ENCODE results near the gene RAMP1.

DNA sequence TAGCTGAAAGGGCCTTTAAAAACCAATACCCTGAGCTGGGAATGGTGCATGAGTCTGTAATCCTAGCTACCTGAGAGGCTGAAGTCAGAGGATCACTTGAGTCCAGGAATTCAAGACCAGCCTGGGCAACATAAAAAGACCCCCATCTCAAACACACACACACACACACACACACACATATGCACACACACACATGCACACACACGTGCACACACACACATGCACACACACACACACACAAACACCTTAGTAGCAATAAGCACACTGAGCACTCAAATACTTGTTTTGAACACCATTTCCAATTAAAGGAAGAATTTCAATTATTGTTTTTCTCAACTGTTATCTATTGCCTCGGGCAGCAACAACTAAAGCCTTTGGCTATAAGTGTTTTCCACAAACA lies 81.8 kb downstream of the RAMP1 start:
- TF ChIP-seq POLR2A (IDR thresholded peaks at IDR 0.05), result no peak
- TF ChIP-seq, protein P1, sequence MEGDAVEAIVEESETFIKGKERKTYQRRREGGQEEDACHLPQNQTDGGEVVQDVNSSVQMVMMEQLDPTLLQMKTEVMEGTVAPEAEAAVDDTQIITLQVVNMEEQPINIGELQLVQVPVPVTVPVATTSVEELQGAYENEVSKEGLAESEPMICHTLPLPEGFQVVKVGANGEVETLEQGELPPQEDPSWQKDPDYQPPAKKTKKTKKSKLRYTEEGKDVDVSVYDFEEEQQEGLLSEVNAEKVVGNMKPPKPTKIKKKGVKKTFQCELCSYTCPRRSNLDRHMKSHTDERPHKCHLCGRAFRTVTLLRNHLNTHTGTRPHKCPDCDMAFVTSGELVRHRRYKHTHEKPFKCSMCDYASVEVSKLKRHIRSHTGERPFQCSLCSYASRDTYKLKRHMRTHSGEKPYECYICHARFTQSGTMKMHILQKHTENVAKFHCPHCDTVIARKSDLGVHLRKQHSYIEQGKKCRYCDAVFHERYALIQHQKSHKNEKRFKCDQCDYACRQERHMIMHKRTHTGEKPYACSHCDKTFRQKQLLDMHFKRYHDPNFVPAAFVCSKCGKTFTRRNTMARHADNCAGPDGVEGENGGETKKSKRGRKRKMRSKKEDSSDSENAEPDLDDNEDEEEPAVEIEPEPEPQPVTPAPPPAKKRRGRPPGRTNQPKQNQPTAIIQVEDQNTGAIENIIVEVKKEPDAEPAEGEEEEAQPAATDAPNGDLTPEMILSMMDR (IDR thresholded peaks at IDR 0.05), result no peak

Data from thyroid gland (tissue), 4 donors.